NOMO-1 treated with dmso at 0.1 percent for 144 hours (cell line): ENCODE data around the gene COX20.
"Not testable (repeated sequence)": the region's sequence is repeated elsewhere in the genome, so short reads cannot be mapped to it uniquely, and the experiment has no call there.

Experiments
- DNase-seq: peaks from one replicate; lab custom pipeline; 2025; ENCODE audit not compliant: unreplicated experiment; lab: John Stamatoyannopoulos, UW

Gene COX20, protein sequence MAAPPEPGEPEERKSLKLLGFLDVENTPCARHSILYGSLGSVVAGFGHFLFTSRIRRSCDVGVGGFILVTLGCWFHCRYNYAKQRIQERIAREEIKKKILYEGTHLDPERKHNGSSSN

GRCh38 chr1:244835276-244836134 lies at the start of gene COX20:
TSS of gene COX20 (plus strand) at chr1:244835658. CDS start at chr1:244835715, 57 bp downstream.
- peak; percentile 95 for DNase-seq

DNA sequence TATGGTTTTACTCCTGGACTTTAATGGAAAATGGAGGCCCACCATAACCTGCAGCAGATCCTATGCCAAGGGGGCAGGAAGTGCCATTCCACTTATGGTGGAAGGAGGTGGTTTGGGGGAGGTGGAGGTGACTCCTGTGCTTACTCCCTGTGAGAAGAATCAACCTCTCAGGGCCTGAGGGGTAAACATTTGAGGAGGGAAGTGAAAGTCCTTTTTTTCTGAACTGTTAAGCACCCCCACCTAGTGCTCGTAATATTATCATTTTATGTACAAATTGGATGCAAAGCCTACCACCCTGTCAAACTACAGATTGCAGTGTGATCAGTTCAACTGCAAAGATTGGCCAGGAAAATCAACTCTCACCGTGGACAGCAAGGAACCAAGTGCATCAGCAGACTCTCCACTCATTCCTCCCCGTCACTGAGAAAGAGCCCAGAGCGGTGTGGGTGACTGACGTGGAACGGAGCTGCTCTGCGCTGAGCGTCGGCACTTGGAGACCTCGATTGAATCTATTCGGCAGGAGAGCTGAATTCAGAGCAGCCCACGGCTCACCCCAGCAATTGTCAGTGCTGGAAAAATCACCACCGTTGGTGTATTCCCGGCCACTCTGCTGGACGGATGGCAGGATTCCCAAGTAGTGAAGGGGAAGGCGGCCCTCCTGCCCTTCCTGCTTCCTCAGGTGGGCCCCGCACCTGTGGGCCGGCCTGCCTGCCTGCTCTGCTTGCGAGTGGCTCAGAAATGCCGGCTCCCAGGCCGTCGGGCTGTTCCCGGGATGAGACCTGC lies 46.8 kb upstream of the COX20 start:
- no peak for DNase-seq

- no peak for DNase-seq
Measured at GRCh38 chr1:244789276-244789580, 46.2 kb upstream of the COX20 start.

GRCh38 chr1:244789731-244790130 lies 45.7 kb upstream of the COX20 start:
- no peak for DNase-seq

GRCh38 chr1:244791061-244791460 lies 44.4 kb upstream of the COX20 start:
- no peak for DNase-seq

GRCh38 chr1:244792188-244792850 lies 43.1 kb upstream of the COX20 start:
- DNase-seq, result no peak

DNA sequence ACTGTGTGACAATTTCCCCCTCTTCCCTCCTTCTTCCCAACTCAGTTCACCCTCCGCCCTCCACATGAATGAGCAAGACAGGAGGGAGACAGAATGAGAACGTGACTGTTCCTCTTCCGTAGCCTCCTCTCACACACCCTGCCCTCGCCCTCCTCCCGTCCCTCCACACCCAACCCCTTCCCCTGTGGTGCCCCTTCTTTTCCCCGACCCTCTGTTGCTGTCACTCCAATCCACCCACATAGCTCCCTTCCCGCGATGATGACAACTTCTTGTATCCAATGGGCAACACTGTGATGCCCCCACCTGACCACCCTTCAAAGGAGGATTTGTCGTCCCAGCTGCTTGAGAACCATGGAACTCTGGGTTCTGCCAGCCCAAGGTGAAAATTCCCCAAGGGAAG lies 41.4 kb upstream of the COX20 start:
- no peak for DNase-seq

- not testable (repeated sequence) for DNase-seq
Measured at GRCh38 chr1:244794516-244794915, 40.9 kb upstream of the COX20 start.

DNA sequence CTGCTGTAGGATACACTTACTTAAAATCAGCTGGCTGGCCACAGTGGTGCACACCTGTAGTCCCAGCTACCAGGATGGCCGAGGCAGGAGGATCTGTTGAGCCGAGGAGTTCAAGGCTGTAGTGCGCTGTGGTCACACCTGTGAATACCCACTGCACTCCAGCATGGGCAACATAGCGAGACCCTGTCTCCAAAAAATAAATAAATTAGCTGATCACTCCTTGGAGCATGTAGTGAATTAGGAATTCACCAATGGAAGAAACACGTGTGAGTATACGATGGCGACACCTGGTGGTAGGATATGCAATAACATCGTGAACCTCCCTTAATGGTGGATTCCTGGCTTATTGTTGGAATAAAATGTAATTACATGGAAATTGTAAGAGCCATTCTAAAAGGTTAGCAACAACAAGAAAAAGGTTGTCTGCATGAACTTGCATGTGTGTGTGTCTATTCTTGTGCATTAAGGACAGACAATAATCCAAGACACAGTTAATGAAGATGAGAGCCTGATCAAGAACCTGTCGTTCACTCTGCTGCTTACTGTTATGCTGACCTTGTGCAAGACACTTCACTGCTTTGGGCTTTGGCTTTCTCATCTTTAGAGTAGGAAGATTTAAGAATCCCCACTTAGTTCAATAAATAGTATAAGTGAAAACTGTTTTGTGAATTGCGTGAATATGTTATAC lies 38.6 kb upstream of the COX20 start:
- DNase-seq, result no peak

DNA sequence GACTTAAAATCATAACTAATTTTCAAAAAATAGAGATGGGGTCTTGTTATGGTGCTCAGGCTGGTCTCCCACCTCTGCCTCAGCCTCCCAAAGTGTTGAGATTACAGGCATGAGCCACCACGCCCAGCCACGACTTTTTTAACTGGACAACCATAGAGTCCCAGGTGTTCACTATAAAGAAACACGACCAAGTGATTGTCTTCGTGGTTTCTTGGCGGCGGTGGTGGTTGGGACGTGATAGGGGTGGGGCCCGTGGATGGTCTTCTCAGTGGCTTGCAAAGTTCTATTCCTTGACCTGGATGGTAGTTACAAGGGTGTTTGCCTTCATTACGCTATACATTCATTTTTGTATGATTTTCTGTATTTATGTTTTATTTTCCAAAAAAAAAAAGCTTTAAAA lies 34.6 kb upstream of the COX20 start:
- no peak for DNase-seq

DNA sequence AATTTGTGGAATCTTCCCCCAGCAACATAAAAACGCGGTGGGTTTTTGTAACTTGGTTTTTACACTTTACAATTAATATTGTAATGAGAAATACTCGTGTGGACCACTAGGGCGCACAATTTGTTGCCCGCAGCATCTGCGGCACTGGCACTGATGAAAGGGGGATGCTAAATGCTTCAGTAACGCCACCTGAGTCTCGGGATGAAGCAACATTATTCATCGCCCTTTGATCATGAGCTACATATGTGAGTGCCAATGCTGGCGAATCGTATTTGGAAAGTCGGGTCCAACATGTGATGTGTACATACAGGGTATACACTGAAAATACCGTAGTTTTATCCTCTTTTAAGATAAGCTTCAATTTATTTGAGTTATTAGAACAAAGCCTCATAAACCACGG lies 34.2 kb upstream of the COX20 start:
- peak; percentile 55 for DNase-seq

GRCh38 chr1:244802041-244802440 lies 33.4 kb upstream of the COX20 start:
- DNase-seq, result no peak

DNA sequence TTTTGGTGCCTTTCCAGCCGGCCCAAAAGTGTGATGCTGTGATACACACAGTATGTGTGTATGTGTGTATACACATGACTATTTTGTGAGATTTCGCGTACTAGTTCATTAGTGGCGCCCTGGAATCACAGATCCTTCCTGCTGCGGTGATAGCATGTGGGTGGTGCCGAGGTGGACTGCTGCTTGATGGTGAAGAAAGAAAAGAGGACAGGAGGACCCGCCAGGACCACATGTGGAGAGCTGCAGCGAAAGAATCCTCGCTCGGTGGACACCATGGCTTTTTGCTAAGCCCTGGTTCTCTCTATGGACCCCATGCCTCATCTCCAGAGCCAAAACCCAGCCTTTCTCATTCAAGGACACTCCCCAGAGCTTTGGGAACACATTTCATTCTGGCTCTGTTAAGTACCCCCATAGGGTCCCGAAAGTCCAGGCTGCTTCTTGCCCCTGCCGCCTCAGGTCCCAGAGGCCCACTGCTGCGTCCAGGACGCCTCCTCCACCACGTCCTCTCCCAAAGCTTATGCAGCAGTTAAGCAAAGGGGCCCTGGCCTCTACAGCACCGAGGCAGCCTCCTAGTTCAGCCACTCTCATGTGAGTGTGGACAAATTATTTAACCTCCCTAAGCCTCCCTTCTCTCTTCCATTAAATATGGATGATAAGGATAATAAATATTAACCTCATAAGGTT lies 32.8 kb upstream of the COX20 start:
- DNase-seq, result no peak

GRCh38 chr1:244804841-244805240 lies 30.6 kb upstream of the COX20 start:
- no peak for DNase-seq

DNA sequence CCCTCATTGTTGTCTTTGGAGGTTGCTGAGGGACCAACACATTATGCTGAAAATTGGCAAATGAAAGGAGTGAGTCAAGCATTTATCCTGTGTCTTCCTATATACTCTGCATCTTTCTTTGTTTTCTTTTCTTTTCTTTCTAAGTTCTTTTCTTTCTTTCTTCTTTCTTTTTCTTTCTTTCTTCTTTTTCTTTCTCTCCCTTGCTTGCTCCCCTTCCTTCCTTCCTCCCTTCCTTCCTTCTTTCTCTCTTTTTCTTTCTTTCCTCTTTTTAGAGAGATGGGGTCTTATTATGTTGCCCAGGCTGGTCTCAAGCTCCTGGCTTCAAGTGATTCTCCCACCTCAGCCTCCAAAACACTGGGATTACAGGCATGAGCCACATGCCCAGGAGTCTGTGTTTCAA lies 28.3 kb upstream of the COX20 start:
- no peak for DNase-seq

GRCh38 chr1:244810221-244810620 lies 25.2 kb upstream of the COX20 start:
- DNase-seq, result no peak

- no peak for DNase-seq
Measured at GRCh38 chr1:244813327-244813726, 22.1 kb upstream of the COX20 start.

DNA sequence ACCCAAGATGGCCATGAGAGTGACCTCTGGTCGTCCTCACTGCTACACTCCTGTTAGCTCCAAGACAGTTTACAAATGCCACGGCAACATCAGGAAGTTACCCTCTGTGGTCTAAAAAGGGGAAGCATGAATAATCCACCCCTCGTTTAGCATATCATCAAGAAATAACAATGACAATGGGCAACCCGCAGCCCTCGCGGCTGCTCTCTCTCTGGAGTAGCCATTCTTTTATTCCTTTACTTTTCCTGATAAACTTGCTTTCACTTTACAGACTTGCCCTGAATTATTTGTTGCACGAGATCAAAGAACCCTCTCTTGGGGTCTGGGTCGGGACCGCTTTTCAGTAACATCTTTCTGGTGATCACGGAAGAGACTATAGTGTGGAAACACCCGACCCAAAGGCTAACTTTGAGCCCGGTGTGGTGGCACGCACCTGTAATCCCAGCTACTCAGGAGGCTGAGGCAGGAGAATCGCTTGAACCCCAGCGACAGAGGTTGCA lies 19.8 kb upstream of the COX20 start:
- peak; percentile 62 for DNase-seq

GRCh38 chr1:244817415-244817894 lies 18.0 kb upstream of the COX20 start:
- no peak for DNase-seq

GRCh38 chr1:244820131-244820530 lies 15.3 kb upstream of the COX20 start:
- no peak for DNase-seq
